Adrenal gland (tissue), 5 donors: Measurements from ENCODE around the gene ITM2C.

Experiments
- CTCF ChIP-seq, 6 experiments: fragments of 450-650 bp in 4 of 6; fragments of 200-600 bp in 2 of 6; sonication (generic) in 1 of 6; IDR thresholded peaks; 1 replicate in 5 of 6; 2 replicates in 1 of 6; pipeline versions ENCODE4 v1.5.1 to v1.8.0; 2016 to 2021; ENCODE audit warnings: antibody characterized with exemption in 6 of 6, mild to moderate bottlenecking in 2 of 6, moderate library complexity in 1 of 6
- POLR2A ChIP-seq, 2 donors: fragments of 450-650 bp; IDR thresholded peaks; one replicate each; pipeline ENCODE4 v1.6.1; 2017; ENCODE audit warnings: antibody characterized with exemption in 2 of 2, mild to moderate bottlenecking in 2 of 2, moderate library complexity in 1 of 2
- donor health status: DM: no; HTN: no; CAD: no.

GRCh38 chr2:230825354-230825753 is 39.4 kb upstream of the ITM2C start:
- TF ChIP-seq CTCF (IDR thresholded peaks at IDR 0.05) = no peak
- TF ChIP-seq POLR2A (IDR thresholded peaks at IDR 0.05) = no peak
